ENCODE measurements around the gene TBC1D21. TPM values are rescaled to one million over a fixed set of nuclear protein-coding genes. Genes with fewer than 3 reads are reported as not detected.

Gene TBC1D21
- polyA plus RNA-seq, 1 donor from 2014 or later: not detected

DNA sequence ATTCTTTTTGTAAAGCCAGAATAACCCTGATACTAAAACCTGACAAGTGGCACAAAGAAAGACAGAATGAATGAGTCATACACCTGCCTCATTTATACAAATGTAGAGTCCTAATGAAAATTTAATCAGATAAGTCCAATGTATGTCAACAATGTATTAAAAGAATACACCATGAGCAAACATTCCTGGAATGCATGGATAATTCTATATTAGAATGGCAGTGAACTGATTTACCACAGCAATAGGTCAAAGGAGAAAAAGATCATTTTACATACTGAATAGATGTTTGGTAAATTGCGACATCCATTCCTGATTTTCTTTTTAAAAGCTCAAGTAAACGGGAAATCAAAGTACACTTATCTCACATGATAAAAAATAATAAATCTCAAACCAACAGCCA, 41.7 kb downstream of the TBC1D21 start:
- H3K27me3 ChIP-seq (ENCODE audit: insufficient read depth, low read depth, low read length): no peaks in the 10 kb centered on the region
- no peak overlapping the region for H3K4me2 ChIP-seq (ENCODE audit: low read length)
- H4K20me1 ChIP-seq (ENCODE audit: insufficient read depth): no peaks in the 10 kb centered on the region
- H3K9me2 ChIP-seq (ENCODE audit: insufficient read depth, low read length): no peaks in the 10 kb centered on the region
- no peaks in the 10 kb centered on the region for H3K36me3 ChIP-seq (ENCODE audit: insufficient read depth, low read length)
- H2AFZ ChIP-seq (ENCODE audit: low read depth, low read length): no peak overlapping the region
- no peaks in the 10 kb centered on the region for H3F3A ChIP-seq (ENCODE audit: insufficient read depth, low read length, poor library complexity, severe bottlenecking)
- no peak overlapping the region for H3K27ac ChIP-seq (ENCODE audit: low read length)
- H3K9me3 ChIP-seq (ENCODE audit: low read length): peaks cover 4% of the 10 kb centered on the region
- TF ChIP-seq EP300 (conservative IDR thresholded peaks at IDR 0.05; ENCODE audit: poor library complexity, severe bottlenecking) (no peak), MXI1 (conservative IDR thresholded peaks at IDR 0.05; ENCODE audit: poor library complexity, severe bottlenecking) (no peak), RAD21 (conservative IDR thresholded peaks at IDR 0.05) (no peak), TAF1 (IDR thresholded peaks at IDR 0.05; ENCODE audit: low read depth) (no peak), SMC3 (conservative IDR thresholded peaks at IDR 0.05; ENCODE audit: poor library complexity) (no peak), POLR2AphosphoS5 (IDR thresholded peaks at IDR 0.05) (no peak), EZH2 (IDR thresholded peaks at IDR 0.05; ENCODE audit: borderline replicate concordance, insufficient read depth, low read length, poor library complexity, severe bottlenecking) (no peak)
- TF ChIP-seq, protein P1, sequence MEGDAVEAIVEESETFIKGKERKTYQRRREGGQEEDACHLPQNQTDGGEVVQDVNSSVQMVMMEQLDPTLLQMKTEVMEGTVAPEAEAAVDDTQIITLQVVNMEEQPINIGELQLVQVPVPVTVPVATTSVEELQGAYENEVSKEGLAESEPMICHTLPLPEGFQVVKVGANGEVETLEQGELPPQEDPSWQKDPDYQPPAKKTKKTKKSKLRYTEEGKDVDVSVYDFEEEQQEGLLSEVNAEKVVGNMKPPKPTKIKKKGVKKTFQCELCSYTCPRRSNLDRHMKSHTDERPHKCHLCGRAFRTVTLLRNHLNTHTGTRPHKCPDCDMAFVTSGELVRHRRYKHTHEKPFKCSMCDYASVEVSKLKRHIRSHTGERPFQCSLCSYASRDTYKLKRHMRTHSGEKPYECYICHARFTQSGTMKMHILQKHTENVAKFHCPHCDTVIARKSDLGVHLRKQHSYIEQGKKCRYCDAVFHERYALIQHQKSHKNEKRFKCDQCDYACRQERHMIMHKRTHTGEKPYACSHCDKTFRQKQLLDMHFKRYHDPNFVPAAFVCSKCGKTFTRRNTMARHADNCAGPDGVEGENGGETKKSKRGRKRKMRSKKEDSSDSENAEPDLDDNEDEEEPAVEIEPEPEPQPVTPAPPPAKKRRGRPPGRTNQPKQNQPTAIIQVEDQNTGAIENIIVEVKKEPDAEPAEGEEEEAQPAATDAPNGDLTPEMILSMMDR (IDR thresholded peaks at IDR 0.05; ENCODE audit: poor library complexity, severe bottlenecking): no peak
- TF ChIP-seq, protein P2, sequence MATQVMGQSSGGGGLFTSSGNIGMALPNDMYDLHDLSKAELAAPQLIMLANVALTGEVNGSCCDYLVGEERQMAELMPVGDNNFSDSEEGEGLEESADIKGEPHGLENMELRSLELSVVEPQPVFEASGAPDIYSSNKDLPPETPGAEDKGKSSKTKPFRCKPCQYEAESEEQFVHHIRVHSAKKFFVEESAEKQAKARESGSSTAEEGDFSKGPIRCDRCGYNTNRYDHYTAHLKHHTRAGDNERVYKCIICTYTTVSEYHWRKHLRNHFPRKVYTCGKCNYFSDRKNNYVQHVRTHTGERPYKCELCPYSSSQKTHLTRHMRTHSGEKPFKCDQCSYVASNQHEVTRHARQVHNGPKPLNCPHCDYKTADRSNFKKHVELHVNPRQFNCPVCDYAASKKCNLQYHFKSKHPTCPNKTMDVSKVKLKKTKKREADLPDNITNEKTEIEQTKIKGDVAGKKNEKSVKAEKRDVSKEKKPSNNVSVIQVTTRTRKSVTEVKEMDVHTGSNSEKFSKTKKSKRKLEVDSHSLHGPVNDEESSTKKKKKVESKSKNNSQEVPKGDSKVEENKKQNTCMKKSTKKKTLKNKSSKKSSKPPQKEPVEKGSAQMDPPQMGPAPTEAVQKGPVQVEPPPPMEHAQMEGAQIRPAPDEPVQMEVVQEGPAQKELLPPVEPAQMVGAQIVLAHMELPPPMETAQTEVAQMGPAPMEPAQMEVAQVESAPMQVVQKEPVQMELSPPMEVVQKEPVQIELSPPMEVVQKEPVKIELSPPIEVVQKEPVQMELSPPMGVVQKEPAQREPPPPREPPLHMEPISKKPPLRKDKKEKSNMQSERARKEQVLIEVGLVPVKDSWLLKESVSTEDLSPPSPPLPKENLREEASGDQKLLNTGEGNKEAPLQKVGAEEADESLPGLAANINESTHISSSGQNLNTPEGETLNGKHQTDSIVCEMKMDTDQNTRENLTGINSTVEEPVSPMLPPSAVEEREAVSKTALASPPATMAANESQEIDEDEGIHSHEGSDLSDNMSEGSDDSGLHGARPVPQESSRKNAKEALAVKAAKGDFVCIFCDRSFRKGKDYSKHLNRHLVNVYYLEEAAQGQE (IDR thresholded peaks at IDR 0.05; ENCODE audit: borderline replicate concordance): no peak
- no peak overlapping the region for H3K9ac ChIP-seq (ENCODE audit: low read length)
- no peaks in the 10 kb centered on the region for H3K79me2 ChIP-seq (replicated peaks; ENCODE audit: insufficient read depth, low read length)
- H3K4me3 ChIP-seq (ENCODE audit: low read length): no peak overlapping the region

DNA sequence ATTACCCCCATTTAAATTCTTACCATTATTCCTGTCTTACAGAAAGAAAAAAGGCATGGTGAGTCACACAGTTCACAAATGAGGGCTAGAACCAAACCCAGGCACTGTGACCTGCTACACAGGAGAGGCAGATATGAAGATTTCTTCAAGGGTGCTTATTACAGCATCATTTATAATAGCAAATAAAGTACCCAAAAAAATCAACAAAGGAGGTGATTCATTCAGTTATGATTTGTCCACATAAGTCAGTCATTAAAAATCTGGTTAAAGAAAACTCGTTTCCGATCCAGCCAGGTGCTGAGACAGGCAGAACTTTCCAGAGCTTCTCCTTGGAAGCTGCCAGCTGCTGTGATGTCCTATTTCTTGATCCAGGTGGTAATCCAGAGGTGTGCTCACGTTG, 45.4 kb downstream of the TBC1D21 start:
- H2AFZ ChIP-seq (ENCODE audit: low read depth, low read length): no peak overlapping the region
- H3K27ac ChIP-seq (ENCODE audit: low read length): no peak overlapping the region
- no peaks in the 10 kb centered on the region for H3K9me2 ChIP-seq (ENCODE audit: insufficient read depth, low read length)
- H3K4me2 ChIP-seq (ENCODE audit: low read length): no peak overlapping the region
- TF ChIP-seq SMC3 (conservative IDR thresholded peaks at IDR 0.05; ENCODE audit: poor library complexity) (no peak), MXI1 (conservative IDR thresholded peaks at IDR 0.05; ENCODE audit: poor library complexity, severe bottlenecking) (no peak)
- TF ChIP-seq, protein P2 (IDR thresholded peaks at IDR 0.05; ENCODE audit: borderline replicate concordance): no peak
- TF ChIP-seq, protein P1 (IDR thresholded peaks at IDR 0.05; ENCODE audit: poor library complexity, severe bottlenecking): no peak
- peaks cover 4% of the 10 kb centered on the region for H3K9me3 ChIP-seq (ENCODE audit: low read length)
- no peak overlapping the region for H3K9ac ChIP-seq (ENCODE audit: low read length)
- no peaks in the 10 kb centered on the region for H3F3A ChIP-seq (ENCODE audit: insufficient read depth, low read length, poor library complexity, severe bottlenecking)
- no peaks in the 10 kb centered on the region for H3K27me3 ChIP-seq (ENCODE audit: insufficient read depth, low read depth, low read length)
- no peaks in the 10 kb centered on the region for H3K79me2 ChIP-seq (replicated peaks; ENCODE audit: insufficient read depth, low read length)
- H3K36me3 ChIP-seq (ENCODE audit: insufficient read depth, low read length): no peaks in the 10 kb centered on the region
- no peaks in the 10 kb centered on the region for H4K20me1 ChIP-seq (ENCODE audit: insufficient read depth)
- no peak overlapping the region for H3K4me3 ChIP-seq (ENCODE audit: low read length)

Measured in neural cell (in vitro differentiated cells).